ENCODE measurements around the gene ABCC4. TPM values are rescaled to one million over a fixed set of nuclear protein-coding genes. Genes with fewer than 3 reads are reported as not detected.

Gene ABCC4
- total RNA-seq, 1 donor from 2014 or later, result 21.7 TPM

- Mint-ChIP-seq H3K4me3 (no peak overlapping the region), H3K4me1 (ENCODE audit: unreplicated experiment) (peaks cover 4% of the 10 kb centered on the region), H3K27ac (no peak overlapping the region), H3K36me3 (no peaks in the 10 kb centered on the region), H3K9me3 (peaks cover 7% of the 10 kb centered on the region), H3K27me3 (peaks cover 5% of the 10 kb centered on the region)
- DNase-seq (ENCODE audit: extremely low spot score, unreplicated experiment), result no peak
- TF ChIP-seq CTCF (conservative IDR thresholded peaks at IDR 0.05), result no peak
These were observed 6.3 kb upstream of the ABCC4 start for GRCh38 chr13:95307507-95307906.

GRCh38 chr13:95304453-95304852, 3.2 kb upstream of the ABCC4 start:
- H3K36me3 Mint-ChIP-seq, result no peaks in the 10 kb centered on the region
- peaks cover 3% of the 10 kb centered on the region for H3K9me3 Mint-ChIP-seq
- DNase-seq (ENCODE audit: extremely low spot score, unreplicated experiment), result no peak
- no peak overlapping the region for H3K27ac Mint-ChIP-seq
- peaks cover 20% of the 10 kb centered on the region for H3K27me3 Mint-ChIP-seq
- peaks cover 21% of the 10 kb centered on the region for H3K4me1 Mint-ChIP-seq (ENCODE audit: unreplicated experiment)
- no peak overlapping the region for H3K4me3 Mint-ChIP-seq
- TF ChIP-seq CTCF (conservative IDR thresholded peaks at IDR 0.05), result no peak

GRCh38 chr13:95301968-95302393, 730 bp upstream of the ABCC4 start:
- Mint-ChIP-seq H3K9me3 (peaks cover 4% of the 10 kb centered on the region), H3K27ac (peak overlapping the region; percentile 51), H3K36me3 (peaks cover 3% of the 10 kb centered on the region), H3K4me1 (ENCODE audit: unreplicated experiment) (peaks cover 38% of the 10 kb centered on the region), H3K27me3 (peaks cover 22% of the 10 kb centered on the region), H3K4me3 (peak overlapping the region; percentile 86)
- peak; percentile 11 for TF ChIP-seq CTCF (conservative IDR thresholded peaks at IDR 0.05)
- no peak for DNase-seq (ENCODE audit: extremely low spot score, unreplicated experiment)

DNA sequence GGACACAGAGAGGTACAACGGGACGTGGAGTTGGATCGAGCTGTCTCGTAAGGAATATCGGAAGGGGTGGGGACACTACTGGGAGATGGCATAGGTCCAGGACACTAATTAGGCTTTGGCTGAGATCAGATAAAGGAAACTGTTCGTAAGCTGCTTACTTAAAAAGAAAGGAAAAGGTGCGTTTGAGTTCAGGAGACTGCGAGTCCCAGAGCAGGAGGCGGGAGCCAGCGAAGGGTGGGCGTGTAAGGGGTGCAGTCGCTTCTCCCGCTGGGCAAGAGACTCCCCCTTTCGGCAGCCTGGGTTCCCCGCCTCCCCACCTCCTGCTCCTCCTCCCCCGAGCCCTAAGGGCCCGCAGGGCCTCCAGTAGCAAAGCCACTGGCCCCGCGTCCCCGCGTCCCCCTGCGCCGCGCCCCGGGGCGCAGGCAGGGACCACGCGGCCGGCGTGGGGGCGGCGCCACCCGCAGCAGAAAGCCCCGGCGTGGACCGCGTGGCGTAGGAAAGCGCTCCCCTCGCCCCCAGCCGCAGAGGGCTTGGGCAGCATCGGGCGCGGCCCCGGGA, 547 bp downstream of the ABCC4 start:
- DNase-seq (ENCODE audit: extremely low spot score, unreplicated experiment), result peak; percentile 71
- Mint-ChIP-seq H3K4me1 (ENCODE audit: unreplicated experiment) (peaks cover 44% of the 10 kb centered on the region), H3K36me3 (peaks cover 3% of the 10 kb centered on the region), H3K9me3 (peaks cover 4% of the 10 kb centered on the region), H3K27me3 (peaks cover 22% of the 10 kb centered on the region), H3K27ac (peak overlapping the region; percentile 87), H3K4me3 (peak overlapping the region; percentile 93)
- TF ChIP-seq CTCF (conservative IDR thresholded peaks at IDR 0.05), result no peak

DNA sequence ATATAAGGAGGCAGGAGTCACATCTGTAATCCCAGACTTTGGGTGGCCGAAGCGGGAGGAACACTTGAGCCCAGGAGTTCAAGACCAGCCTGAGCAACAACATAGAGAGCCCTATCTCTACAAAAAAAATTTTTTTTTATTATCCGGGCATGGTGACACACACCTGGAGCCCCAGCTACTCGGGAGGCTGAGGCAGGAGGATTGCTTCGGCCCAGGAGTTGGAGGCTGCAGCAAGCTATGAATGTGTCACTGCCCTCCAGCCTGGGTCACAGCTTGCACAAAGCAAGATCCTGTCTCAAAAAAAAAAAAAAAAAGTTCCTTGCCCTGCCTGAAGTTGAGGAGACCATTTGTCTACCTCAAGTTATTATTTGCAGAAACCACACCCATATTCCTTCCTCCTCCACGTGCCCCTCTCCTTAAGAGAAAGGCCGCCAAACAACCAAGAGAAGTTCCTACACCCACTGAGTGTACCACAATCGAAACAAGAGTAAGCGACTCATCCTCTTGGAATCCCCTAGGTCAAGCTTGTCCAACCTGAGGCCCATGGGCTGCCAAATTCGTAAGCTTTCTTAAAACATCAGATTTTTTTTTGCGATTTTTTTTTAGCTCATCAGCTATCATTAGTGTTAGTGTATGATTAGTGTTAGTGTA, 2.2 kb downstream of the ABCC4 start:
- peak overlapping the region; percentile 93 for H3K4me3 Mint-ChIP-seq
- no peak for TF ChIP-seq CTCF (conservative IDR thresholded peaks at IDR 0.05)

More for the DNA sequence above, 2.2 kb downstream of the ABCC4 start:
- Mint-ChIP-seq H3K36me3 (peaks cover 3% of the 10 kb centered on the region), H3K27me3 (peaks cover 22% of the 10 kb centered on the region), H3K4me1 (ENCODE audit: unreplicated experiment) (peaks cover 40% of the 10 kb centered on the region), H3K9me3 (peaks cover 4% of the 10 kb centered on the region), H3K27ac (peak overlapping the region; percentile 50)
- no peak for DNase-seq (ENCODE audit: extremely low spot score, unreplicated experiment)
